ENCODE results near the gene DYRK1A.

- TF ChIP-seq CTCF (IDR thresholded peaks at IDR 0.05; ENCODE audit: poor library complexity, severe bottlenecking) (no peak), RAD21 (conservative IDR thresholded peaks at IDR 0.05) (no peak), EZH2 (IDR thresholded peaks at IDR 0.05; ENCODE audit: borderline replicate concordance, insufficient read depth, low read length, poor library complexity, severe bottlenecking) (no peak), MXI1 (conservative IDR thresholded peaks at IDR 0.05; ENCODE audit: poor library complexity, severe bottlenecking) (no peak), REST (IDR thresholded peaks at IDR 0.05; ENCODE audit: borderline replicate concordance) (no peak), TAF1 (IDR thresholded peaks at IDR 0.05; ENCODE audit: low read depth) (no peak)
Measured at GRCh38 chr21:37527103-37527502, 160.5 kb downstream of the DYRK1A start.
